NCI-H2196 treated with DMSO at 0.1 percent for 48 hours (cell line): ENCODE results near the gene RAPGEF4.

Experiments used
- DNase-seq: peaks from one replicate; lab custom pipeline; 2025; ENCODE audit not compliant: unreplicated experiment; lab: John Stamatoyannopoulos, UW

The RAPGEF4 gene

GRCh38 chr2:172821370-172822338 lies 86.0 kb downstream of the RAPGEF4 start:
- no peak for DNase-seq

- DNase-seq = no peak
These were observed 86.9 kb downstream of the RAPGEF4 start for GRCh38 chr2:172822585-172822984.

DNA sequence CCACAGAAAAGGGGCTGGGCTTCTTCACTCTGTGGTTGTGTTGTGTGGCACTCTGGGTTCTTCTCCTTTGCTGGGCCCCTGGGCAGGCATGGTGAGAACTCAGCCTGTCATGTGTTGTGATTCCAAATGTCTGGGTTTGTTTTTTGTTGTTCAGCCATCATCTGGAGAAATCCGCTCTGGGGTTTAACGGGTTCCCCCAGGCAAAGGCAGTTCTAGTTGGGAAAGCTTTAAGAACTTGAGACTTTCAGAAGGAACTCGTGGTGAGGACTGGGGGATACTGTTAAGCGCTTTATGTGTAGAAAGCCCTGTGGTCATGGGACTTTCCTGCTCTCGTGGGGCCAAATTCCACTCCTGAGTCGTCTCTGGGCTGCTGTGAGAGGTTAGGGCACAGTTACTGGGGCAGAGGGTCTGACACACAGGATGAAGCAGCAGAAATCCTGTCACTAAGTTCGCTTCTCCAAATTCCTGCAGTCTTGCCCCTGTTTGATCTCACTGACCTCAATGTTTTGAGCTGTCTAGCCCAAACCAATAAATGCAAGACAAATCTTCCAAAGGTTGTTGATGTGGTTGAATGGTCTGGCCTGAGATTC lies 87.7 kb downstream of the RAPGEF4 start:
- DNase-seq = no peak

GRCh38 chr2:172826522-172826921 lies 90.9 kb downstream of the RAPGEF4 start:
- DNase-seq = no peak

DNA sequence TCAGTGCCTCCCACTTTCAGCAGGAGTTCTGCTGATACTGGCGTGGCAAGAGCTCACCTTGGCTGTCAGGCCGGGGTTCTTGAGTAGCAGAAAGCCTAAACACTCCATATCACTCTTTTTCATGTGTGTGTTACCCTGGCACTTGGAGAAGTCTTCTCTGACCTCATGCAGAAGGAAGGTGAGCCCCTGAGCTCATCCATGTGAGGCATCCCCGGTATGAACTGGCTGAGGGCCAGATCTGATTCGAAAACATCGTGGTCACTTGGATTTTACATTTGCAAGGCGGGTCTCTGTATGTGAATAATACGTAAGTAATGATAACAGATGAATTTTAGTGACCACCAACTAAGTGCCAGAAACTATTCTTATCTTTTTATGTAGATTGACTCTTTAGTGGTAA lies 93.6 kb downstream of the RAPGEF4 start:
- DNase-seq = no peak

GRCh38 chr2:172830482-172830881 lies 94.8 kb downstream of the RAPGEF4 start:
- no peak for DNase-seq

- no peak for DNase-seq
These were observed 98.3 kb downstream of the RAPGEF4 start for GRCh38 chr2:172833898-172834297.

DNA sequence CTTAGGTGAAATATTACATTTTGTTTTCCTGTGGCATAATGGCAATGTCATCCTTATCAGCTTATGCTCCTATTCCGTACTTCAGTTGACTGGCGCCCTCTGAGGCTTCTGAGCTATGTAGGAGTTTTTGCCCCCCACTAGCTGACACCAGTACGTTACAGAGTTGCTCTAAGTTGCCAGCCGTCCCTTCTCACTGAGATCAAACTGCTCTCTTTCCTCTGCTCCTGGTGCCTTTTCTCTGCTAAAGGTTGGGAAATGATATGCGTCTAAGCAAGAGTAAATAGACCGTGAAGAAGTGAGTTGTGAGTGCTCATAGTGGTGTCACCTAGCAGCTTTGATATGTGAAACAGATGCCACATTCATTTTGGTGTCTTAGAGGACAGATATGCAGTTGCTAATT lies 99.2 kb downstream of the RAPGEF4 start:
- DNase-seq = no peak

GRCh38 chr2:172836347-172836821 lies 100.7 kb downstream of the RAPGEF4 start:
- DNase-seq = no peak

DNA sequence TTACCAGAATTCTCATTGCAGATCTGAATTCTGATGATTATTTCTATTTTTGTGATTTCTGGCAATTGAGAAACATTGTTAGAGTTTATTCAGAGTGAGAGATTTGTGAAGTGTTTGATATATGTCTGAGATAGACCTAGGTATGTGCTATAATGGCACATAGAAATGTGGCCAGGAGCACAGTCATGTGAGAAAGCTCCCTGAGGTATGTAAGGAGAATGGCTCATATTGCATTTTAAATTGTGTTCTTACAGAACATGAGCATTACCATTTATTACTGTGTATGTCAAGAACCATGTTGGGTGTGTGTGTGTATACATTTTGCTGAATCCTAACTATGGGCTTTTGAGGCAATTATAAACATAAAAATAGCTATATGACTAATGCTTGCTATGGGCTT lies 101.2 kb downstream of the RAPGEF4 start:
- no peak for DNase-seq

- no peak for DNase-seq
These were observed 103.8 kb downstream of the RAPGEF4 start for GRCh38 chr2:172839446-172839845.

DNA sequence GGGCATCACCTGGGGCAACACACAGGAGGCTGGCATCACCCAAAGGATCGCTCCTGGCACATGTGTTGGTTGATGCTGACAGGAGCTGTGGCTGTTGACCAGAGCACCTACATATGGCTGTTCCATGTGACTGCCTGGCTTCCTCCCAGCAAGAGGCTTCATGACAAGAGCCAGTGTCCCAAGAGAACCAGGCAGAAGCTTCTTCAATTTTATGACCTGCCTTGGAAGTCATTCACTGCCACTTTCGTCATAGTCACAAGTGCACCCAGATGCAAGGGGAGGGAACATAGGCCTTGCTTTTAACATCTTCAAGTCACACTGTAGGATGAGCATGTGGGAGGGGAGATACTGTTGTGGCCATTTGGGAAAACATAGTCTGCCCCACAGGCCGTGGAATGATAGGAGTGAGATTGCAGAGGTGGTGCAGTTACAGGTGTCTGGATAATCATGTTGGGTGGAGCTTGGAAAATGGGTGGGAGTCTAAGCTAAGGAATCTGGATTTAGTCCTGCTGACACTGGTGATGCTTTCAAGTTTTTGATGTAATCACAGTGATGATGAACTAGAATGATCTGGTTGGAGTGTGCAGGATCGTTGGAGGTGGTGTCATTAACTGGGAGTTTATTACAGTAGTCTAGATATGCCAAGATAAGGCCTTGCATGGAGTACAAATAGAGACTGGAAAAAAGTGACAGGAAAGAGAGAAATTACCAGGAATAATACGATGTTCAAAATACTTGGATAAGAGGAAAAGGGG lies 107.0 kb downstream of the RAPGEF4 start:
- no peak for DNase-seq

DNA sequence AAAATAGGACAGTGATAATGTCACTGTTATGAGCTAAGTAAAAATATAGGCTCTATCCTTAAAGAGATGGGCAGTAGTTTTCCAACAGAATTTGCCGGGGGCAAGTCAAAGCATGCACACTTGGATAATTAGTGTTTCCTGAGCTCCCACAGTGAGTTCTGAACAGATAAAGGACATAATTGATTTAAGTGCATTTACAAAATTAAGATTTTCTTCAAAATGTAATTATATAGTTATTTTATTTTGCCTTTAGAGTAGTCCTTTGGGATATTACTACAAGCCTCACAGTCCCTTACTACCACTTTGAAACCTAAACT lies 107.6 kb downstream of the RAPGEF4 start:
- DNase-seq = no peak

GRCh38 chr2:172843902-172844715 lies 108.5 kb downstream of the RAPGEF4 start:
- DNase-seq = no peak

DNA sequence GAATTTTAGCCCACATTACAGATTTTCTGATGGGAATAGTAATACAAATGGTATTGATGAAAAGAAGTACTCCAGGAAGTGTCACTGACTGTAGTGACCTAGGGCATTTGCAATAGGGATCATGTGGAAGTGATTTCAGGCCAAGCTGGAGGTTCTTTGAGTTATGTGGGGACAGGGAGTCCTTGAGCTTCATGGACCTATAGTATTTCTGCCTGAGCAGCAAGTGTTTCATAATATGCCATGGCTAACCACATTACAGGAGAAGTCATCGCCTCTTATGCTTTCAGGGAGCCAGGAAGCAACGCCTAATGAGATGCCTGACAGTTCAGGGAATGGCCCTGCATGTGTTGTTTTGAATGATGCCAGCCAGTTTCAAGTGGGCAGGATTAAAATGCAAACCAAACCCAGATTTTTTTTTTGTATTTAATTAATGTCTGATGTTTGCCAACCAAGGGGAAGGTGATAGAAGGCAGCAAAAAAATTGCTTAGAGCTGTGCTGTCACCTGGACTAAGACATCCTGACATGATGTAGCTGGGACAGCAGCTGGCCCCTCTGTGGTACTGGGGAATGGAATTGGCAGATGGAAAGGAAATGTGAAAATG lies 109.5 kb downstream of the RAPGEF4 start:
- no peak for DNase-seq

DNA sequence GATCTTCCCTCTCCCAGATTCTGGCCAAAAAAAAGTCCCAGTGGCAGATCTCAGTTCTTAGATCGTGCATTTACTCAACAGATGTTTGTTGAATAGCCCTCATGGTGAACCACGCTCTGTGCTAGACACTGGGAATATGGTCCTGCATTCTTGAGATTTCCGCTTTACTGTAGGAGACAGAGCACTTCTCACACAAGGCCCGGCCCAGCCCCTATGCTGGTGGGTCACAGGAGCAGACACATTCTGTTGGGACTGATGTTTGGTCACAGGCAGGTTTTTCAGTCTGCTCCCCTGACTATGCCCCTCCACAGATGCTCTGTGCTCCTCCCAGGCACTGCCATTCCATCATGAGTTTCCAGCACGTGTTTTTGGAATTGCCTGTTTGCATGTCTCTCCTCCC lies 110.9 kb downstream of the RAPGEF4 start:
- DNase-seq = no peak

DNA sequence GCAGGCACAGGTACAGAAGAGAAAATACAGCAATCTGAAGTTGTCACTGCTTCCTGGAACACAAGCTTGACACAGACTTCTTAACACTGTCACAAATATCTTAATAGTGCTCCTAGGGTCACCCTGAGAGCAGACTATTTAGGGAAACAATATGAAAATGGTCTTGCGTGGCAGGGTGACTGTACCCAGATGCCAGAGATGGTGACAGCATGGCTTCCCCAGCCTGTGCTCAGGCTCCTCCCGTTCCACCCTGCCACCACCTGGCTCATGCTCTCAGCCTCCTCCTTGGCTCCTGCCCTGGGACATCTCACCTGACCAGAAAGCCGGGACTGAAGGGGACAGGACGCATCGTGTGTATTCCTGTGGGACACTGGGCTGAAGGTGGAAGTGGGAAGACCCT lies 111.5 kb downstream of the RAPGEF4 start:
- no peak for DNase-seq

GRCh38 chr2:172848519-172848918 lies 112.9 kb downstream of the RAPGEF4 start:
- no peak for DNase-seq

DNA sequence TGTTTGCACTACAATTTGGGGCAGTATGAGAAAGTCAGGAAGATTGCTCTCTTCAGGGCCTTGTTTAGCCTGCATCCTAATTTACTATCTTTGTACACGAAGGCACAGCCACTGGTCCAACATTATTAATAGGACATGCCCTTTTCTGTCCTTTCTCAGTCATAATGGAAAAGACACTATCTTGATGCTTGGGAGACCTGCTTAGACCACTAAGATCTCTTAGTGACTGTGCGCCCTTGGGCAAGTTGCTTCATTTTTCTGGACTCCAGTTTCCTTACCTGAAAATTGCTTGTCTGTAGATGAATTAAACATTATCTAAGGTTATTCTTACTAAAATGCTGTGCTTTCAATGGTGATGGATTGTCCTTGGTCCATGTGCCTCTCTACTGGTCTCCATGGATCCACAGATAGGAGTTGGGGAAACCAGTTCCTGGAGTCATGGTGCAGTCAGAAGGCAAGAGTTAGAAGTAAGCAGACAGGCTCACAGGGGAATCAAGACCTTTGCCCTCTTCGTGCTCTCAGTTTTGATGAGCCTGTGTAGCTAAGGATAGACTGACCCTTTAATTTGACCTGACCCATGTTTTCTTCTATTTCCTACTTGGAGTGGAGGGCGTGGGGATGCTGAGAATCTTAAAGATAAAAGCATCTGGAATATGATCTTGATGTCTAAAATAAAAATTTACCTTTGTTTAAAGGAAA lies 114.0 kb downstream of the RAPGEF4 start:
- no peak for DNase-seq

GRCh38 chr2:172855588-172855987 lies 119.9 kb downstream of the RAPGEF4 start:
- DNase-seq = no peak
